ENCODE data around the gene PTPN4.
"Not testable (repeated sequence)": the region's sequence is repeated elsewhere in the genome, so short reads cannot be mapped to it uniquely, and the experiment has no call there.

The PTPN4 gene

DNA sequence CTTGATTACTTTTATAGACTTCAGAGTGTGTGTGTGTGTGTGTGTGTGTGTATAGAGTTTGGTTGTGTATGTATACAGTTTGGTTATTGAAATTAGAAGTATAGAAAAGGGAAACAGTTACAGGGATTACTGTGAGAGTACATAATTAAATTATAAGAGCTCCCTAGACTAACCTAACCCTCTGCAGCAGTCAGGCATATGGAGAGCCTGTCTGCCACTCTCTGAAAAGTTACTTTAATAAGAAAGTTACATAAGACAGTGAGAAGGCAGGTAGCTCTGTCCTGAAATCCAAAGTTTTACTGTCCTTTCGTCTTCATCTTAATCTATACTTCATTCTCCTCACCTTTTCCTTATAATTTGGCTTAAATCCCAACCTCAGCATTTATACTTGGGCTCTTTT is 181.7 kb downstream of the PTPN4 start:
- no peak for DNase-seq (ENCODE audit: low read depth)

DNA sequence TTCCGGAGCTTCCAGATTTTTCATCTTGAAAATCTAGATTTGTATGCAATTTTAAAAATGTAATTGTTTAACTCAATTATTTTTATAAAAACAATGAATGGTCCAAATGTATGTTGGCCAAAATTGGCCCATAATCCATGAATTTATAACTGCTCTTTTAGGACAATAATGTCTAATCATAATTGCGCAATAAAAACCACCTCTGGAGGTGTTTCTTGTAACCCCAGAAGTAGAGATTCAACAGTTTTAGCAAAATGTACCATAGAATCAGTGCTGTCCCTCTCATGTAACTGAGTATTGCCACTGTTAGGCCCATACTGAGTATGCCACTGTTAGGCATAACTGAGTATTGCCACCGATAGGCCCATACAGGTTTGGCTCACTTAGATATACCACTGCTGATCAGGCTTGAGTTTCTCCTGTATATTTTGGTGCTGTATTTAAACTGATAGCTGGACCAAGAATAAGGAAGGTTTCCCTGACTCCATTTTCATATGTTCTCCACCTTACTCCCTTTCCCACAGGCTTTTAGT is 182.3 kb downstream of the PTPN4 start:
- DNase-seq (ENCODE audit: low read depth): no peak

GRCh38 chr2:119943058-119943457 is 183.3 kb downstream of the PTPN4 start:
- DNase-seq (ENCODE audit: low read depth): peak; percentile 31

DNA sequence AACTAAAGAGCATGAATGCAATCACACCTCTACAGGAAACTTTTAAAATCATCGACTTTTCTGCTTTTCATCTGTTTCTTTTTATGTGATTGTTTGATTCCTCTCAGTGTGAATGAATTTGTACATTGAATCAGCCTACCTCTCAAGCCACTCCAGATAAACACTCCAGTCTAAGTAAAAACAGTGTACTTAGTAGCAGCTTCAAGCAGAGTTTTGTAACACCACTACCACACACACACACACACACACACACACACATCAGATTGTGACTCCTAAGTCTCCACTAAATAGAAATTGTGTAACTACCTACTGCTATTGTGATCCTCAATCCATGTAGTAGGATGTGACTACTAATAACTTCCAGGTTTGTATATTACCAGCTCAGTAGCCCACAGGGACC is 187.8 kb downstream of the PTPN4 start:
- DNase-seq (ENCODE audit: low read depth): peak; percentile 33

DNA sequence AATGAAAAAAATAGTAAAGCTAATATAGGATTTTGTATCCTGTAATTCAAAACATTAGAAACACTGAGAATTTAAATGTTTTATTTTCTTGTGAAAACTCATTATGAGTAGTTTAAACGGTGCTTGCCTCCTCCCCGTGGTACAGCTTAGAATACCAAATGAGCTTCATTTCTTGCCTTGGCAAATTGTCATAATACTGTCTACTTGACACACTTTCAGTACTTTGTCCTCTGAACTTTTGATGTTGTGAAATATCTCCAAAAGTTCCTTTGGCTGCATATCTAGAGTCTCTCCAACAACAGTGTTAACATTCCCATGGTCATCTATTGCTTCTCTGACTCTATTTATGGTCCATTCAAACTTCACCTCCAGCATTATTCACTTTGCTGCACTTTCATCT is 191.2 kb downstream of the PTPN4 start:
- peak; percentile 1 for DNase-seq (ENCODE audit: low read depth)

DNA sequence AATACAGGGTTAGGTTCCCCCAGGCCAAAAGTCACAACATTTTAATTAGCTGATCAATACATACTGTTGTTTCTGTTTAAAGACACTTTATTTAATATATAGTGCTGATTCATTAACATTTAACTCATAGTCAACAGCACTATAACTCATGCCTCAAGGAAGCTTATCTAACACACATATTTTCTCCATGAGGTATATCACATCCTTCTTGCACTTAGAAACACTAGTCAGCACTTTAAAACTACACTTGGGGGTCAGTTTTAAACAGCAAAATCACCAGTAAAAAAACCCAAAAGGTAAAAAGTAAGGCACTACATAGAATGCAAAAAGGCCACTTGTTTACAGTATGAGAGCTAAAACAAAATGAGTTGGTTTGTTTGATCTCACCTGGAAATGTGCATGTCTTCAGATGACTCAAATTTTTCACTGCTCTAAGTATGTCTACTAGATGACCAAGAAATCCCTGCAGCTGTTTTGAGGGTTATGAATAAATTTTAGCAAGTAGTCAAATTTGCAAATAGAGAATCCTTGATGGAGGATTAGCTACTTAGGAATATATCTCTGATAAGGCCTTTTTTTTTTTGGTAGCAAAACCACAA is 199.0 kb downstream of the PTPN4 start:
- DNase-seq (ENCODE audit: low read depth): no peak

DNA sequence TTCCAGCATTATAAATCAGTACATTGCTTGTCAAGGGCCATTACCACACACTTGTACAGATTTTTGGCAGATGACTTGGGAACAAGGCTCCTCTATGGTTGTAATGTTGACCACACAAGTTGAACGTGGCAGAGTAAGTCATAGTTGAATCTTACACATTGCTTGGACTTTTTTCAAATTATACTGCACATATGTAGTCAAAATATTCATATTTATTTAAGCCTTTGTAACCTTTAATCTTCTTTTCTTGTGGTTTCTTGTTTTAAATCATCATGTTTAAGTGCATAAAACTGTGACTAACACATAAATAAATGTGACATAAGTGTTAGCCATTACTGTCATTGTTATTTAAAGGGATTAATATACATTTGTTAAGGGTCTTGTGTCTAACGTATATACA is 201.1 kb downstream of the PTPN4 start:
- DNase-seq (ENCODE audit: low read depth): peak; percentile 50

- DNase-seq (ENCODE audit: low read depth): no peak
These were observed 222.2 kb downstream of the PTPN4 start for GRCh38 chr2:119981896-119982295.

- DNase-seq (ENCODE audit: low read depth): no peak
These were observed 222.8 kb downstream of the PTPN4 start for GRCh38 chr2:119982506-119982905.

DNA sequence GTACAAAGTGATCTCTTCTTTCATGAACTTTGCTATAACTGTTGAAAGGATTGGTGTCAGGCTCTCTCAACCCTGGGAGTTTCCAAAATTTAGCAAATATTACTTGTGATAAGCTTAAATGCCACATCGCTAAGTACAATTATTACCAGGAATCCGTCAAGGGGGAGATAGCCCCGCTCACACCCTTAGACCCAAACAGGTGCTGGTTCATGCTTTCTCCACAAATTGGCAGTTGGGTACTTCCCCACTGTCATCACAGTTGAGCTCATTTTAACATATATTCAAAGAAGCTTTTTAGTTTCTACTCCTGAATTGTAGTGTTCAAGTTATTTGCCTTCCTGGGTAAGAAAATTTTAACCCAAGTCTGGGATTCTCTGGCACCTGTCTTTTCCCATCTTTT is 223.4 kb downstream of the PTPN4 start:
- no peak for DNase-seq (ENCODE audit: low read depth)

DNA sequence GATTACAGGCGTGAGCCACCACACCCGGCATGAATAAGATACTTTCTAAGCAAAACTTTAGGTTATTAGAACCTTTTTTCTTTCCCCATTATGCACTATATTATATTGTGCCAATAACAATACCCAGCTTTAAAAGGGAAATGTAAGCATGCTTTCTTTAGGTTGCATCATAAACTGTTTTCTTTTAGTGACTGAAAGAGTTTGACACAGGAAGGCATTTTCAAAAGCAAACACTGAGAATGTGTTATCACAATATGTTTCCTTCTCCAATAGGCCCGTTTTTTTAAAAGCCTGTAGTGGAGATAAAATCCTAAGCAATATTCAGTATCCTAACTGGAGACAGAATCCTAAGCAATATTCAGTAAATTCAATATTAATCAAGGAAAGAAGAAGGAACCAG is 236.4 kb downstream of the PTPN4 start:
- DNase-seq (ENCODE audit: low read depth): peak; percentile 3

GRCh38 chr2:119996896-119997891 is 237.5 kb downstream of the PTPN4 start:
- DNase-seq (ENCODE audit: low read depth): not testable (repeated sequence)

DNA sequence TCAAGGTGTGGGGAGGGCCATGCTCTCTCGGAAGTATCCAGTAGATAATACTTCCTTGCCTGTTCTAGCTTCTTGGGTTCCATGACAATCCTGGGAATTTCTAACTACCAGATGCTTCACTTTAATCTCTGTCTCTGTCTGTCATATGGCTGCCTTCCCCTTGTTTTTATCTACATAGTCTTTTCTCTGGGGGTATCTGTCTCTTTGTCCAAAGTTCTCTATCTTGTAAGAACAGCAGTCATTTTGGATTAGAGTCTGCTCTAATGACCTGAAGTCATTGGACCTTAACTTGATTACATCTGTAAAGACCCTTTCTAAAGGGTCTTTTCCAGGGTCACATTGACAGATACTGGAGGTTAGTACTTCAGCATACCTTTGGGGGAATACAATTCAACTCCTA is 241.7 kb downstream of the PTPN4 start:
- no peak for DNase-seq (ENCODE audit: low read depth)

DNA sequence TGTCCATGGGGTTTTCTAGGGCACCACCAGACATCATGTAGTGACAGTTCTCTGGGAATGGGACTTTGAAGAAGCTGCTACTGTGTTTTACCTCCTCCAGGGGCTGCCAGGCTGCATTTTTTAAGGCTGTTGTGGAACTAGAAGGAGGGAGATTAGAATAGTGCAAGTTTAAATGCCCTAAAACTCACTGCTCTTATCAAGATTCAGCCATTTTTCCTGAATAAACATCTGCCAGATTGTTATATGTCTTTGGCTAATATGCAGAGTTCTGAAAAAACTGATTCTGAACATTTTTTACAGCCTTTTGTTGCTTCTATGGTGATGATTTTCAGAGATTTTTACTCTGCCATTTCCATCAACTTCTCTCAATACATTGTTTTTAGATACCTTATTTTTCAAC is 244.5 kb downstream of the PTPN4 start:
- DNase-seq (ENCODE audit: low read depth): no peak

GRCh38 chr2:120005834-120006521 is 246.3 kb downstream of the PTPN4 start:
- no peak for DNase-seq (ENCODE audit: low read depth)

- no peak for DNase-seq (ENCODE audit: low read depth)
These were observed 248.1 kb downstream of the PTPN4 start for GRCh38 chr2:120007851-120008250.

DNA sequence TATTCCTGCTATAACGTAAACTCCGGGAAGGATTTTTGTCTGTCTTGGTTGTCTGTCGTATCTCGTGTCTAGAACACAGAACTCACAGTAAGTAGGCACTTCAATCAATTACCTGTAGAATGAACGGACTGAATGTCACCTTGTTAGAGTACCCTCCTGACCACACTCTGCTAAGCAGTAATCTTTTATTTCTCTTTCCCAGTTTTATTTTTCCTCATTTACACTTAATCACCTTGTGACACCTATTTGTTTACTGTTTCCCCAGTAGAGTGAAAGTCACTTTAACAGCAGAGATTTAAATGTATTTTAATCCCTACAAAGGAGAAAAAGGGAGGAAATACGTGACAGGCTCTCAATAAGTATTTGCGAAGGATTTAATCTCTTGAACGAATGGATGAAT is 252.6 kb downstream of the PTPN4 start:
- DNase-seq (ENCODE audit: low read depth): no peak

- DNase-seq (ENCODE audit: low read depth): peak; percentile 93
These were observed 253.3 kb downstream of the PTPN4 start, which contains the start of gene EPB41L5 for GRCh38 chr2:120012771-120013596. Gene EPB41L5 (plus strand): TSS chr2:120013077. CDS start chr2:120019085, 6,008 bp downstream.

GRCh38 chr2:120013597-120014223 is 254.0 kb downstream of the PTPN4 start:
- no peak for DNase-seq (ENCODE audit: low read depth)

- DNase-seq (ENCODE audit: low read depth): peak; percentile 14
These were observed 254.7 kb downstream of the PTPN4 start for GRCh38 chr2:120014226-120014980.
